CD14-positive monocyte (primary cell): ENCODE data around the gene ZNF66. TPM values are rescaled to one million over a fixed set of nuclear protein-coding genes. Genes with fewer than 3 reads are reported as not detected.
"Not testable (repeated sequence)": the region's sequence is repeated elsewhere in the genome, so short reads cannot be mapped to it uniquely, and the experiment has no call there.

Source experiments
- DNase-seq, 3 donors: peaks; one replicate each; pipeline ENCODE4 v3.0.0-alpha.2; 2011 to 2022
- H2AFZ ChIP-seq: 2 replicates; pipeline ENCODE4 v1.6.0; 2012; ENCODE audit warnings: mild to moderate bottlenecking, low read depth, low read length, inconsistent platforms; ENCODE audit not compliant: insufficient read depth, poor library complexity, severe bottlenecking
- H3K27ac ChIP-seq, 2 donors: 1 replicate in 1 of 2; 2 replicates in 1 of 2; pipeline ENCODE4 v1.5.1; 2012 to 2013; ENCODE audit warnings: low read length in 2 of 2, control low read depth in 1 of 2, inconsistent platforms in 1 of 2, low read depth in 1 of 2, mild to moderate bottlenecking in 1 of 2
- H3K27me3 ChIP-seq, 2 donors: one replicate each; pipeline versions ENCODE4 v1.6.0 to v1.6.1; 2011 to 2013; ENCODE audit warnings: low read length in 2 of 2; ENCODE audit not compliant: control insufficient read depth in 2 of 2, insufficient read depth in 2 of 2
- H3K36me3 ChIP-seq, 2 donors: replicated peaks in 1 of 2; 1 replicate in 1 of 2; 2 replicates in 1 of 2; pipeline versions ENCODE4 v1.5.1 to v1.6.1; 2012 to 2013; ENCODE audit warnings: low read length in 2 of 2, control low read depth in 1 of 2, inconsistent platforms in 1 of 2, mild to moderate bottlenecking in 1 of 2; ENCODE audit not compliant: insufficient read depth in 2 of 2, control insufficient read depth in 1 of 2
- H3K4me1 ChIP-seq, 2 donors: 1 replicate in 1 of 2; 2 replicates in 1 of 2; pipeline versions ENCODE4 v1.5.1 to v1.6.1; 2012 to 2013; ENCODE audit warnings: low read length in 2 of 2, control low read depth in 1 of 2, inconsistent platforms in 1 of 2, mild to moderate bottlenecking in 1 of 2, moderate library complexity in 1 of 2; ENCODE audit not compliant: insufficient read depth in 2 of 2, control insufficient read depth in 1 of 2
- H3K4me2 ChIP-seq: replicated peaks from 2 replicates; pipeline ENCODE3; 2012; ENCODE audit warnings: low read length, moderate library complexity, mild to moderate bottlenecking; ENCODE audit not compliant: poor library complexity, severe bottlenecking; ENCODE audit errors: extremely low read depth
- H3K4me3 ChIP-seq, 3 experiments: fragments of 200-600 bp in 1 of 3; sonication (generic) in 1 of 3; replicated peaks in 1 of 3; 1 replicate in 2 of 3; 2 replicates in 1 of 3; pipeline ENCODE4 v1.5.1; 2011 to 2013; ENCODE audit warnings: low read length in 3 of 3, mild to moderate bottlenecking in 3 of 3, control low read depth in 2 of 3, low read depth in 2 of 3, inconsistent platforms in 1 of 3, moderate library complexity in 1 of 3
- H3K79me2 ChIP-seq: 2 replicates; pipeline ENCODE4 v1.6.0; 2012; ENCODE audit warnings: mild to moderate bottlenecking, control low read depth, inconsistent platforms, low read length, moderate library complexity; ENCODE audit not compliant: insufficient read depth
- H3K9ac ChIP-seq: 2 replicates; pipeline ENCODE4 v1.6.0; 2017; ENCODE audit warnings: low read length, mild to moderate bottlenecking; ENCODE audit not compliant: insufficient read depth, poor library complexity, severe bottlenecking
- H3K9me3 ChIP-seq, 2 donors: replicated peaks in 1 of 2; 1 replicate in 1 of 2; 2 replicates in 1 of 2; pipeline versions ENCODE4 v1.5.1 to v1.6.1; 2012 to 2013; ENCODE audit warnings: low read length in 2 of 2, control low read depth in 1 of 2; ENCODE audit not compliant: control insufficient read depth in 1 of 2, insufficient read depth in 1 of 2
- H4K20me1 ChIP-seq: 2 replicates; pipeline ENCODE4 v1.6.0; 2012; ENCODE audit warnings: mild to moderate bottlenecking, low read length, control low read depth, moderate library complexity; ENCODE audit not compliant: insufficient read depth
- H3K27ac Mint-ChIP-seq, 7 donors: one replicate each; pipeline ENCODE4 v1.8.0; 2020; ENCODE audit warnings: mild to moderate bottlenecking in 7 of 7, mixed read lengths in 7 of 7, moderate library complexity in 6 of 7, inconsistent platforms in 2 of 7
- H3K27me3 Mint-ChIP-seq, 3 donors: one replicate each; pipeline ENCODE4 v1.8.0; 2021 to 2022; ENCODE audit warnings: low read depth in 3 of 3, mild to moderate bottlenecking in 3 of 3, mixed read lengths in 3 of 3, moderate library complexity in 3 of 3, inconsistent platforms in 1 of 3
- H3K36me3 Mint-ChIP-seq, 2 donors: one replicate each; pipeline ENCODE4 v1.8.0; 2020; ENCODE audit warnings: mixed read lengths in 2 of 2, inconsistent platforms in 1 of 2, mild to moderate bottlenecking in 1 of 2
- H3K4me1 Mint-ChIP-seq: one replicate; pipeline ENCODE4 v1.8.0; 2020; ENCODE audit warnings: mild to moderate bottlenecking, mixed read lengths
- H3K4me3 Mint-ChIP-seq, 2 donors: one replicate each; pipeline ENCODE4 v1.8.0; 2020; ENCODE audit warnings: mild to moderate bottlenecking in 2 of 2, mixed read lengths in 2 of 2, moderate library complexity in 1 of 2
- H3K9me3 Mint-ChIP-seq, 7 donors: one replicate each; pipeline ENCODE4 v1.8.0; 2020 to 2022; ENCODE audit warnings: mixed read lengths in 7 of 7, mild to moderate bottlenecking in 6 of 7, moderate library complexity in 6 of 7, inconsistent platforms in 2 of 7
- CTCF ChIP-seq: fragments of 200-600 bp; IDR thresholded peaks from one replicate; pipeline ENCODE4 v1.8.0; 2022; ENCODE audit warnings: antibody characterized with exemption, mild to moderate bottlenecking
- WGBS: methylation state at CpG from one replicate; pipeline ENCODE4 v1.1.5; 2013; ENCODE audit warnings: missing lambda C conversion rate; ENCODE audit not compliant: insufficient coverage; 5-methylcytosine and 5-hydroxymethylcytosine counted together
- intact Hi-C, 2 donors: fragments of 100-400 bp; cut with micrococcal nuclease; formaldehyde crosslinking; loops; one replicate each; pipeline versions ENCODE4 v1.15.0 to v1.15.1; 2023
- polyA plus RNA-seq, 3 donors: library from polyadenylated mRNA; depleted of rRNA in 1 of 3; unstranded in 2 of 3; stranded (reverse) in 1 of 3; fragments of 300-500 nt in 2 of 3; fragments of >200 nt in 1 of 3; fragmentation: Illumina TruSeq in 2 of 3; gene quantifications; 1 replicate in 2 of 3; 2 replicates in 1 of 3; pipeline ENCODE4 v1.2.3, GENCODE V29; 2012 to 2021

ZNF66 gene
- polyA plus RNA-seq, 3 donors = 0.83 to 1.3 (median 0.95) TPM

GRCh38 chr19:20769225-20769736, 6.8 kb upstream of the ZNF66 start:
- H3K27me3 Mint-ChIP-seq, H3K4me1 ChIP-seq, H3K27ac ChIP-seq, H3K36me3 ChIP-seq, H3K79me2 ChIP-seq, H3K27ac Mint-ChIP-seq, H3K4me1 Mint-ChIP-seq, H3K4me2 ChIP-seq, H4K20me1 ChIP-seq, H3K4me3 Mint-ChIP-seq, H3K27me3 ChIP-seq, H3K9ac ChIP-seq, H3K4me3 ChIP-seq, H2AFZ ChIP-seq, DNase-seq, intact Hi-C loops, H3K36me3 Mint-ChIP-seq: not testable (repeated sequence)
- H3K9me3 ChIP-seq = peaks cover 50 to 71% of the 10 kb centered on the region in 2 donors
- WGBS = 82% methylated on average over 5 of the region's 8 CpGs
- H3K9me3 Mint-ChIP-seq = peaks cover 41 to 87% (median 67%) of the 10 kb centered on the region in 7 donors

- peaks cover 31 to 83% (median 64%) of the 10 kb centered on the region in 7 donors for H3K9me3 Mint-ChIP-seq
These were observed 11.7 kb downstream of the ZNF66 start for GRCh38 chr19:20787786-20788185.

More at GRCh38 chr19:20787786-20788185, 11.7 kb downstream of the ZNF66 start:
- Histone ChIP-seq H3K79me2 (peaks cover 3% of the 10 kb centered on the region), H3K4me1 (no peaks in the 10 kb centered on the region), H4K20me1 (no peaks in the 10 kb centered on the region), H3K9ac (no peak overlapping the region), H3K4me2 (no peak overlapping the region), H3K36me3 (peaks cover 4 to 43% of the 10 kb centered on the region in 2 donors), H3K27me3 (no peaks in the 10 kb centered on the region), H3K27ac (no peak overlapping the region), H2AFZ (no peak overlapping the region), H3K4me3 (no peak overlapping the region), H3K9me3 (peaks cover 50 to 93% of the 10 kb centered on the region in 2 donors)
- Mint-ChIP-seq H3K36me3 (peaks cover 24 to 36% of the 10 kb centered on the region in 2 donors), H3K27me3 (peaks cover 0 to 2% (median 0%) of the 10 kb centered on the region in 3 donors), H3K4me1 (no peaks in the 10 kb centered on the region), H3K4me3 (no peak overlapping the region), H3K27ac (no peak overlapping the region)
- intact Hi-C loops = no loop called here
- TF ChIP-seq CTCF = no peak
- no peak for DNase-seq
